DOHH2 (cell line): ENCODE data around the gene RIPOR3.

ENCODE experiments used
- H3F3A ChIP-seq: fragments of 200-600 bp; sonication (generic), shearing (Covaris generic); 2 replicates; pipeline ENCODE4 v1.6.0; 2016; ENCODE audit warnings: antibody characterized with exemption, mild to moderate bottlenecking; ENCODE audit not compliant: control insufficient read depth, insufficient read depth
- H3K27ac ChIP-seq: fragments of 200-600 bp; sonication (generic); 2 replicates; pipeline ENCODE4 v1.5.1; 2014; ENCODE audit warnings: low read depth, mild to moderate bottlenecking, low read length, moderate library complexity
- H3K27me3 ChIP-seq: fragments of 200-600 bp; sonication (generic); 2 replicates; pipeline ENCODE4 v1.6.1; 2014; ENCODE audit warnings: mild to moderate bottlenecking, low read length, mixed read lengths; ENCODE audit not compliant: control insufficient read depth
- H3K36me3 ChIP-seq: fragments of 200-600 bp; sonication (generic); 2 replicates; pipeline ENCODE4 v1.6.1; 2014; ENCODE audit warnings: mild to moderate bottlenecking, low read length, moderate library complexity, mixed read lengths; ENCODE audit not compliant: control insufficient read depth
- H3K4me1 ChIP-seq: fragments of 200-600 bp; sonication (generic); 2 replicates; pipeline ENCODE4 v1.6.1; 2014; ENCODE audit warnings: mild to moderate bottlenecking, low read length, mixed read lengths; ENCODE audit not compliant: control insufficient read depth
- H3K4me2 ChIP-seq: fragments of 200-600 bp; sonication (generic); 2 replicates; pipeline ENCODE4 v1.6.0; 2014; ENCODE audit warnings: mild to moderate bottlenecking, low read length, moderate library complexity
- H3K4me3 ChIP-seq: fragments of 200-600 bp; sonication (generic); 2 replicates; pipeline ENCODE4 v1.5.1; 2014; ENCODE audit warnings: mild to moderate bottlenecking, low read length, mixed read lengths
- H3K79me2 ChIP-seq: fragments of 200-600 bp; sonication (generic); 2 replicates; pipeline ENCODE4 v1.6.1; 2014; ENCODE audit warnings: mild to moderate bottlenecking, low read length, mixed read lengths; ENCODE audit not compliant: control insufficient read depth
- H3K9me2 ChIP-seq: fragments of 200-600 bp; sonication (generic); replicated peaks from 2 replicates; pipeline ENCODE4 v1.6.1; 2014; ENCODE audit warnings: mild to moderate bottlenecking, low read length, mixed read lengths; ENCODE audit not compliant: control insufficient read depth
- H3K9me3 ChIP-seq: fragments of 200-600 bp; sonication (generic); 2 replicates; pipeline ENCODE4 v1.6.1; 2014; ENCODE audit warnings: antibody characterized with exemption, low read length, mixed read lengths; ENCODE audit not compliant: control insufficient read depth, insufficient read depth
- H4K20me1 ChIP-seq: fragments of 200-600 bp; sonication (generic); 2 replicates; pipeline ENCODE4 v1.6.0; 2014; ENCODE audit warnings: low read depth, mild to moderate bottlenecking, antibody characterized with exemption, low read length, moderate library complexity; ENCODE audit not compliant: control insufficient read depth, insufficient read depth
- CTCF ChIP-seq: fragments of 200-600 bp; sonication (generic); IDR thresholded peaks from one replicate; pipeline ENCODE4 v1.5.1; 2014; ENCODE audit warnings: antibody characterized with exemption, mild to moderate bottlenecking, low read depth, low read length; ENCODE audit not compliant: poor library complexity, severe bottlenecking
- EZH2phosphoT487 ChIP-seq: fragments of 200-600 bp; sonication (generic); IDR thresholded peaks from 2 replicates; pipeline ENCODE4 v1.6.1; 2017; ENCODE audit warnings: borderline replicate concordance, mild to moderate bottlenecking, antibody characterized with exemption, low read length, moderate library complexity, mixed read lengths

RIPOR3 gene

GRCh38 chr20:50731055-50731929 lies 40.0 kb upstream of the RIPOR3 start, which contains the start of gene PARD6B:
TSS of gene PARD6B (plus strand) at chr20:50731580. CDS start at chr20:50731787, 207 bp downstream.
- peak within 1 kb of the TSS; percentile 27 for H3K27ac ChIP-seq
- no peaks in the 10 kb centered on the region for H3K9me3 ChIP-seq
- H3F3A ChIP-seq = no peaks in the 10 kb centered on the region; the same call in 1 of the 2 replicates
- H3K4me3 ChIP-seq = peak within 1 kb of the TSS; percentile 76
- peaks cover 22% of the 10 kb centered on the region for H3K4me1 ChIP-seq
- H3K9me2 ChIP-seq = no peaks in the 10 kb centered on the region
- TF ChIP-seq CTCF (no peak), EZH2phosphoT487 (no peak)
- H3K4me2 ChIP-seq = peak within 1 kb of the TSS; percentile 80
- no peaks in the 10 kb centered on the region for H4K20me1 ChIP-seq
- H3K79me2 ChIP-seq = peaks cover 49% of the 10 kb centered on the region
- no peaks in the 10 kb centered on the region for H3K27me3 ChIP-seq
- peaks cover 4% of the 10 kb centered on the region for H3K36me3 ChIP-seq

- H3K9me3 ChIP-seq = no peaks in the 10 kb centered on the region
- no peak overlapping the region for H3K27ac ChIP-seq
- peaks cover 22% of the 10 kb centered on the region for H3K4me1 ChIP-seq
- peak overlapping the region; percentile 80 for H3K4me2 ChIP-seq
- peaks cover 4% of the 10 kb centered on the region for H3K36me3 ChIP-seq
- peak overlapping the region; percentile 76 for H3K4me3 ChIP-seq
- H3F3A ChIP-seq = no peaks in the 10 kb centered on the region; the same call in 1 of the 2 replicates
- TF ChIP-seq CTCF (no peak), EZH2phosphoT487 (no peak)
- H4K20me1 ChIP-seq = no peaks in the 10 kb centered on the region
- H3K9me2 ChIP-seq = no peaks in the 10 kb centered on the region
- peaks cover 43% of the 10 kb centered on the region for H3K79me2 ChIP-seq
- no peaks in the 10 kb centered on the region for H3K27me3 ChIP-seq
These were observed 39.4 kb upstream of the RIPOR3 start for GRCh38 chr20:50730765-50731054.

DNA sequence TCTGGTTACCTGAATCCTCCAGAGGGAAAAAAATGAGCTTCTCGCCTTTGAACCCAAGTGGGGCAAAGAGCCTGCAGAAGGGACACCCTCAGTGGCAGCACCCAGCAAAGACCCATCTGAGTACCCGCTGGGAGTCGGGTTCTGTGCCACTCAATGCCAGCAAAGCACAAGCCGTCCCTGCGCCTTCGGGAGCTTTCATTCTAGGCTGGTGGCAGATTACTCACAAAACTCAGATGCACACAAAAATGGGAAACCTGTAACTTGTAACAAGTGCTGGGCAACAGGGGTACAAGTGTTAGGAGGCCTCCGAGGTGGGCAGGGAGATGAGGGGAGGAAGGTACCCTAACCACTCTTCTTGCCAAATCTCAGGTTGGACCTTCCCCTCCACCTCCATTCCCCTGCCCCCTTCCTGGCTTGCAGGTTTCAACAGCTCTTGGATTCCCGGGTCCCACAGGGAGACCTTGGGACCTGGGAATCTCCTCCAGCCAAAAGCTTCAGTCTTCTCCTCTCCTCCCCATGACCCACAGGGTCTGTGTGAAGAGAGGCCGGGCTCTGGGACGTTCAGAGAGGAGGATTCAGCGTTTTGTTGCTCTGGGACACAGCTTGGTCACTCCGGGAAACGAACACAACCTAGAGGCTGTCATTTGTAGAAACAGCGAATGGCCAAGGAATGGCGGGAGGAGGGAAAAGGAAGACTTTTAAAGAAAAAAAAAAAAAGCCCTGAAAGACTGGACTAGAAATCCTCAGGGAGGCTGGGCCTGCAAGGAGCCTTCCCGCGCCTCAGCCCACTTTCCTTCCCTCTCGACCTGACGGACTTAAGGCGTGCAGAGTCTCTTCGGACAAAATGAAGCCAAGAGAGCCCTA lies 38.8 kb upstream of the RIPOR3 start:
- H4K20me1 ChIP-seq = no peaks in the 10 kb centered on the region
- no peaks in the 10 kb centered on the region for H3K27me3 ChIP-seq
- H3K4me2 ChIP-seq = peak overlapping the region; percentile 80
- H3F3A ChIP-seq = no peaks in the 10 kb centered on the region; the same call in 1 of the 2 replicates
- peaks cover 22% of the 10 kb centered on the region for H3K4me1 ChIP-seq
- TF ChIP-seq CTCF (no peak), EZH2phosphoT487 (no peak)
- peaks cover 38% of the 10 kb centered on the region for H3K79me2 ChIP-seq
- H3K4me3 ChIP-seq = peak overlapping the region; percentile 76
- H3K36me3 ChIP-seq = peaks cover 4% of the 10 kb centered on the region
- no peak overlapping the region for H3K27ac ChIP-seq
- no peaks in the 10 kb centered on the region for H3K9me3 ChIP-seq
- H3K9me2 ChIP-seq = no peaks in the 10 kb centered on the region
